22Rv1 (cell line): ENCODE measurements around the gene CCDC57.

Experiments
- ZFX ChIP-seq: fragments of 450-650 bp; IDR thresholded peaks from 2 replicates; pipeline ENCODE4 v1.6.1; 2017; ENCODE audit warnings: antibody characterized with exemption, borderline replicate concordance
- TF ChIP-seq, protein P1 (sequence below): fragments of 450-650 bp; IDR thresholded peaks from 2 replicates; pipeline ENCODE4 v1.5.1; 2017; ENCODE audit warnings: mild to moderate bottlenecking

DNA sequence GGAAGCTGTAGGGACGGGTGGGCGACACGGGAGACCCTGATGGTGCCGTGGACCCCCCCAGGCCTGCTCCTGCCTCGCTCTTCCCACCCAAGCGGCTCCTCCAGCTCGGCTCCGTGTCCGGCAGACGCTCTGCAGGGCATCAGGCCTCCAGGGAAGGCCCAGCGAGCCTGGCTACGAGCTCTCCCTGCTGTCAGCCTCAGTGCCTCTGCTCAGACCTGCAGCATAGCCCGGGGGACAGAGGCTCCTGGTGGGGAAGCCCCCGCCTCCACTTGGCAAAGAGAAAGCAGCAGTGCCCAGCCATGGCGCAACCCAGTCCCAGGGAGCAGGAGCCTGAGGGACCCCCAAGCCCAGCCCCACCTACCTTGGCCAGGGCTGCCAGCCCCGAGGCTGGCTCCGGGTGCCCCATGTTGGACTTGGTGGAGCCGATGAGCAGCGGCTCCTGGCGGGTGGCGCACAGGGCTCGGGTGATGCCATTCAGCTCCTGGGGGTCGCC is 120.5 kb downstream of the CCDC57 start:
- TF ChIP-seq, protein P1, sequence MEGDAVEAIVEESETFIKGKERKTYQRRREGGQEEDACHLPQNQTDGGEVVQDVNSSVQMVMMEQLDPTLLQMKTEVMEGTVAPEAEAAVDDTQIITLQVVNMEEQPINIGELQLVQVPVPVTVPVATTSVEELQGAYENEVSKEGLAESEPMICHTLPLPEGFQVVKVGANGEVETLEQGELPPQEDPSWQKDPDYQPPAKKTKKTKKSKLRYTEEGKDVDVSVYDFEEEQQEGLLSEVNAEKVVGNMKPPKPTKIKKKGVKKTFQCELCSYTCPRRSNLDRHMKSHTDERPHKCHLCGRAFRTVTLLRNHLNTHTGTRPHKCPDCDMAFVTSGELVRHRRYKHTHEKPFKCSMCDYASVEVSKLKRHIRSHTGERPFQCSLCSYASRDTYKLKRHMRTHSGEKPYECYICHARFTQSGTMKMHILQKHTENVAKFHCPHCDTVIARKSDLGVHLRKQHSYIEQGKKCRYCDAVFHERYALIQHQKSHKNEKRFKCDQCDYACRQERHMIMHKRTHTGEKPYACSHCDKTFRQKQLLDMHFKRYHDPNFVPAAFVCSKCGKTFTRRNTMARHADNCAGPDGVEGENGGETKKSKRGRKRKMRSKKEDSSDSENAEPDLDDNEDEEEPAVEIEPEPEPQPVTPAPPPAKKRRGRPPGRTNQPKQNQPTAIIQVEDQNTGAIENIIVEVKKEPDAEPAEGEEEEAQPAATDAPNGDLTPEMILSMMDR = no peak
- no peak for TF ChIP-seq ZFX
